ENCODE data around the gene PPP1CA. TPM values are rescaled to one million over a fixed set of nuclear protein-coding genes. Genes with fewer than 3 reads are reported as not detected.

PPP1CA gene
- total RNA-seq, 1 donor = 129 TPM

DNA sequence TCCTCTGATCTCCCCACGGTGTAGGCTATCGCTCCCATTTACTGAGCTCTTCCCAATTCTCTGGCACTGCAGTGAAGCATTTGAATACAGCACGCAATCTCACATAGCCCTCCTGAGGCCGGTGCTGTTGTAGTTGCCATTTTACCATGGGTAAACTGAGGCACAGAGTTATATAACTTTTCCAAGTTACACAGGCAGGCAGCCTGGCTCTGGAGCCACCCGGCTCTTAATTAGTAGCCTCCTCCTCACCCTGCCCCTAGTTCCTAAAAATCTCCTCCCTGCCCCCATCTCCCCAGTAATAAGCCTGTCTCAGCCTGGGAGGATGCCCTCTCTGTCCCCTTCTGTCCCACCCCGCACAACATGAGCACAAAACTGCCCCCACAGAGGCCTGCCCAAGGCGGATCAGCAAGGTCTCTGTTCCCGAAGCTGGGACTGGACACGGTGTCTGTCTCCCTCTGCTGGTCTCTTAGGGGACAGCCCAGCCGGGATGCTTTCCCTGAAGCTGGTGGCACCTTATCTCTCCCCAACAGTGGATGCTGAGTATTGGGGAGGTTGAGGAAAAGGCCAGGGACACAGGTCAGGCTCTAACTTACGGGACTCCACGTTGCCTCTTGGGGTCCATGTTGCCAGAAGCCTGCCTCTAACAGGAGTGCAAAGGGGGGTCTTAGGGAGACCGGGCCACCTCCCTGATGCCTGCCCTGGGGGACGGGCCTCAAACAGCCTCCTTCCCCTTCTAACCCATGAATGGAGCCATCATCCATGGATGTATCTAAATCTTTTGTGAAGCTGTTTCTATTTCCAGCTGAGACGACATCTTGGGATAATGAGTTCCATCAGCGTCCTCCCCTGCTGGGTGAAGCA is 19.2 kb downstream of the PPP1CA start:
- no peak overlapping the region for H3K4me3 ChIP-seq (ENCODE audit: low read depth, low read length)
- TF ChIP-seq, protein P1, sequence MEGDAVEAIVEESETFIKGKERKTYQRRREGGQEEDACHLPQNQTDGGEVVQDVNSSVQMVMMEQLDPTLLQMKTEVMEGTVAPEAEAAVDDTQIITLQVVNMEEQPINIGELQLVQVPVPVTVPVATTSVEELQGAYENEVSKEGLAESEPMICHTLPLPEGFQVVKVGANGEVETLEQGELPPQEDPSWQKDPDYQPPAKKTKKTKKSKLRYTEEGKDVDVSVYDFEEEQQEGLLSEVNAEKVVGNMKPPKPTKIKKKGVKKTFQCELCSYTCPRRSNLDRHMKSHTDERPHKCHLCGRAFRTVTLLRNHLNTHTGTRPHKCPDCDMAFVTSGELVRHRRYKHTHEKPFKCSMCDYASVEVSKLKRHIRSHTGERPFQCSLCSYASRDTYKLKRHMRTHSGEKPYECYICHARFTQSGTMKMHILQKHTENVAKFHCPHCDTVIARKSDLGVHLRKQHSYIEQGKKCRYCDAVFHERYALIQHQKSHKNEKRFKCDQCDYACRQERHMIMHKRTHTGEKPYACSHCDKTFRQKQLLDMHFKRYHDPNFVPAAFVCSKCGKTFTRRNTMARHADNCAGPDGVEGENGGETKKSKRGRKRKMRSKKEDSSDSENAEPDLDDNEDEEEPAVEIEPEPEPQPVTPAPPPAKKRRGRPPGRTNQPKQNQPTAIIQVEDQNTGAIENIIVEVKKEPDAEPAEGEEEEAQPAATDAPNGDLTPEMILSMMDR (IDR thresholded peaks at IDR 0.05; ENCODE audit: insufficient read depth, low read length) = peak; percentile 100
- DNase-seq (ENCODE audit: low read depth) = peak; percentile 84

DNA sequence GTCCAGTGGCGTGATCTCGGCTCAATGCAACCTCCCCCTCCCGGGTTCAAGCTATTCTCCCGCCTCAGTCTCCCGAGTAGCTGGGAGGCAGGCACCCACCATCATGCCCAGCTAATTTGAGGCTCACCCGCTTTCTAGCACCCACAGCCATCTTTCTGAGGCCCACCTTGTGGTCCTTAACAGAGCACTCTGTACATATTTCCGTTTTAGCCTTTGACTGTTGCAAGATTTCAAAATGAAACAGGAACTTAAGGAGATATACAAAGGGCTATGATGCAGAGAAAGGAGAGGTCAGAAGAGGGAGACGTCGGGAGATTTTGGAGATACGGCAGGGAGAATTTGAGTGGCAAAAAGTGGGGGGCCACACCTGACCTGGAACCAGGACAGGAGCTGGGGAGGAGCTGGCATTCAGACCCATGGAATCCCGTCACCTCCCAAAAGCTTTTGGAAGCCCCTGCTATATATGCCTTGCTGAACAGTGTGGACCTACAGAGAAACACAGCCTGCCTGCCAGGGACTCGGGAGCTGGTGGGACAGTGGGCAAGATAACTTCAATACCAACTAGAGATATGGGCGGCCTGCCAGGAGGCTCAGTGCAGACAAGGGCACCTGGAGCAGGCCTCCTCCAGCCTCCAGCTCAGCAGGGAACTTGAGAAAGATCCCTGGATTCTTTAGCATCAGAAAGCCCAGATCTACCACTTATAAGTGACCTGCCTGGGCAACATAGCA is 20.2 kb downstream of the PPP1CA start:
- no peak for DNase-seq (ENCODE audit: low read depth)
- TF ChIP-seq, protein P1 (IDR thresholded peaks at IDR 0.05; ENCODE audit: insufficient read depth, low read length) = no peak
- H3K4me3 ChIP-seq (ENCODE audit: low read depth, low read length) = no peak overlapping the region

DNA sequence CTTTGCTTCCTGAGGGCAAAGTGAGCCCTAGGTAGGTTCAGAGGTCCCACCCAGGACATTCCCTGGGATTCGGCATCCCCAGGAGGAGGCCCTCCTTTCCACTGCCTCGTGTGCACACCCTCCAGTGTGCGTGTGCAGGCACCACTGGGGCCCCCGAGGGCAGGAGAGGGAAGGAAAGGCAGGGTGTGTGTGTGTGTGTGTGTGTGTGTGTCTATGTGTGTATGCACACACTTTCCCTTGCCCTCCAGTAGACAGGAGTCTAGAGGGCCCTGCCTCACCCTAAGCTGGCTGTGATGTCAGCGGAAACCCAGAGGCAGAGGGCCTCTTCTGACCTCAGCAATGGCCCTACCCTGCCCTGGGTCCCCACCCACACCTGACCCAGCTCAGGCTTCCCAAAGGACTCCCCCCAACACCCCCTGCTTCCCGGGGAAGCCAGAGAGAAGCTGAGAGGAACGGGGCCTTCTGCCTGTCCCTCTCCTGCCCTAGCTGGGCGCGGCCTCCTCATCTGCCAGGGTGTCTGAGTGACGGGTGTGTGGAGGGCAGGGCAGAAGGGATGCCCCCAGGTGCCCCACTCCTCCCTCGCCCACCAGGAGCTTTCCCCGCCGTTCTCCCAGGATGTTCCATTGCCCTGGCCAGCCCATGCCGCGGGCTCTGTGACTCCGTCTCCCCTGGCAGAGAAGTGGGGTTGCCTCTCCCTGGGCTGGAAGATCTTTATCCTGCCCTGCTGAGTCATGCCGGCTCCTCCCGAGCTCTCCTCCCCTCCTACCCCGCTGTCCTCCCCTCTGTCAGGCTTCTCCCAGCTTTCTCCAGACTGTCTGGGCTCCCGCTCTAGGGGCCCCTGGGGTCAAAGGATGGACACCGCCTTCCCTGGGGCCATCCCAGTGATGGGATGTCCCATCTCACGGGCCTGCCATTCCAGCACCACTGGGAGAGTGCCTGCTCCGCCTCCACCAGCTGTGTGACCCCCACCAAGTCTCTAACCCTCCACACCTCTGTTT is 22.3 kb downstream of the PPP1CA start:
- no peak overlapping the region for H3K4me3 ChIP-seq (ENCODE audit: low read depth, low read length)
- TF ChIP-seq, protein P1 (IDR thresholded peaks at IDR 0.05; ENCODE audit: insufficient read depth, low read length) = no peak
- DNase-seq (ENCODE audit: low read depth) = peak; percentile 62

DNA sequence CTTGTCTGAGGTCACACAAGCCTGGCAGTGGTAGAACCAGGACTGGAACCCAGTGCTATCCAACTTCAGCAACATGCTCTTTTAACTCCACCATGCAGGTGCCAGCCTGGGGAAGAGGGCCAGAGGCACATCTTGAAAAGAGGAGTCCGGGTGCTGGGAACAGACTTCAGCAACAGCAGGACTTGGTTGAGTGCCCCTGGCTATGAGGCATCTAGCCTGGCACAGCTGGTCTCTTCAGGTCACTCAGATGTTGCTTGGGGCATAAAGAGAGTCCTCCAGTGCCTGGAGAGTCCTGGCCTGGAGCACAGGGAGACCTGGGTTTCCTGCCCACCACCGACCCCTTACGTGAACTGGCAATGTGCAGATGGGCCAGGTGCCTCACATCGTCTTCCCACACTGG is 23.1 kb downstream of the PPP1CA start:
- no peak for DNase-seq (ENCODE audit: low read depth)
- TF ChIP-seq, protein P1 (IDR thresholded peaks at IDR 0.05; ENCODE audit: insufficient read depth, low read length) = no peak
- no peak overlapping the region for H3K4me3 ChIP-seq (ENCODE audit: low read depth, low read length)

GRCh38 chr11:67376873-67377808 is 24.5 kb downstream of the PPP1CA start:
- no peak for DNase-seq (ENCODE audit: low read depth)
- no peak overlapping the region for H3K4me3 ChIP-seq (ENCODE audit: low read depth, low read length)
- TF ChIP-seq, protein P1 (IDR thresholded peaks at IDR 0.05; ENCODE audit: insufficient read depth, low read length) = no peak

All from fibroblast of the aortic adventitia (primary cell).